ENCODE measurements around the gene CLPTM1. TPM values are rescaled to one million over a fixed set of nuclear protein-coding genes. Genes with fewer than 3 reads are reported as not detected.

CLPTM1 gene
- total and polyA plus RNA-seq, 9 of the 15 experiments (the other 6 are each of a cell fraction or from before 2014, with no cell fraction given) = 0.37 to 96.0 (median 27.5) TPM

GRCh38 chr19:44975444-44975843, 20.3 kb downstream of the CLPTM1 start:
- FAIRE-seq = no peak
- H2AFZ ChIP-seq (ENCODE audit: low read depth, low read length) = no peak overlapping the region

More at GRCh38 chr19:44975444-44975843, 20.3 kb downstream of the CLPTM1 start:
- Histone ChIP-seq H3K4me3 (no peak overlapping the region), H3K9me3 (replicated peaks; ENCODE audit: control insufficient read depth, insufficient read depth, low read depth, low read length) (no peaks in the 10 kb centered on the region), H3K4me2 (ENCODE audit: insufficient read depth, low read length) (no peak overlapping the region), H3K27ac (ENCODE audit: extremely low read depth, low read depth, low read length) (no peak overlapping the region), H3K36me3 (ENCODE audit: control insufficient read depth, insufficient read depth, low read length) (peaks cover 72% of the 10 kb centered on the region), H3K27me3 (ENCODE audit: control insufficient read depth in 2 of 2, insufficient read depth in 2 of 2, low read length in 2 of 2) (no peaks in the 10 kb centered on the region), H3K9me1 (ENCODE audit: control insufficient read depth, insufficient read depth, low read length) (no peaks in the 10 kb centered on the region), H4K20me1 (replicated peaks; ENCODE audit: control insufficient read depth, insufficient read depth, low read length) (no peaks in the 10 kb centered on the region), H3K4me1 (replicated peaks in 1 of 2; ENCODE audit: control insufficient read depth in 2 of 2, insufficient read depth in 2 of 2, low read length in 2 of 2) (peaks cover 0 to 5% of the 10 kb centered on the region in 2 experiments; a peak in 1 of 5 replicates), H3K79me2 (ENCODE audit: control insufficient read depth, insufficient read depth, low read length) (no peaks in the 10 kb centered on the region), H3K9ac (ENCODE audit: insufficient read depth in 1 of 2, low read depth in 2 of 2, low read length in 2 of 2) (no peak overlapping the region)
- in situ Hi-C loops (cut with MboI) = no loop called here
- ATAC-seq (no peak), DNase-seq (ENCODE audit: extremely low read depth in 1 of 4, low spot score in 3 of 4) (no peak)
- POLR2A ChIA-PET = interaction anchor here (0.6 to 2.0 kb wide), 7 partner anchors 9 to 344 kb away, joined by 3 to 5 read pairs (median 3); no protein-coding TSS in a partner anchor
- intact Hi-C loops (cut with micrococcal nuclease) = no loop called here
- TF ChIP-seq ZNF140 (CRISPR knock-in tag; IDR thresholded peaks at IDR 0.05) (no peak), HBP1 (CRISPR knock-in tag; IDR thresholded peaks at IDR 0.05) (no peak), HNRNPLL (IDR thresholded peaks at IDR 0.05; ENCODE audit: low read depth, low read length, poor library complexity, severe bottlenecking) (no peak), FIP1L1 (IDR thresholded peaks at IDR 0.05; ENCODE audit: low read depth, low read length, poor library complexity, severe bottlenecking) (no peak), HMG20B (CRISPR knock-in tag; IDR thresholded peaks at IDR 0.05) (no peak), PTBP1 (IDR thresholded peaks at IDR 0.05; ENCODE audit: low read depth, low read length) (no peak), XRCC4 (IDR thresholded peaks at IDR 0.05; ENCODE audit: extremely low read depth, insufficient read depth, insufficient read length) (no peak)
- no TSS peak for BruUV-seq (replicated peaks)
- CTCF ChIA-PET (ENCODE audit: low intra/inter-chr PET ratio) = no interaction called here
- 96% methylated on average over 2 of the region's 4 CpGs for WGBS (ENCODE audit: insufficient coverage, low coverage, missing lambda C conversion rate)

Data from K562 (cell line).